ENCODE measurements around the gene STIP1. TPM values are rescaled to one million over a fixed set of nuclear protein-coding genes. Genes with fewer than 3 reads are reported as not detected.
A peak's percentile ranks its signal among the peaks of the same experiment; 100 is the strongest.

The STIP1 gene
- total and polyA plus RNA-seq, 2 of the 4 experiments (the other 2 are of a cell fraction): 201 to 489 TPM

- H3K4me2 ChIP-seq (ENCODE audit: low read depth, low read length): peak overlapping the region; percentile 38; the same call in 1 of the 2 replicates
- H3K9ac ChIP-seq (ENCODE audit: low read depth, low read length): no peak overlapping the region
- H4K8ac ChIP-seq (ENCODE audit: low read depth in 2 of 2, low read length in 2 of 2): peak overlapping the region in 1 of 2 experiments; percentile 61; a peak in 1 of 4 replicates
- dilution Hi-C loops (cut with HindIII; ENCODE audit: low sequenced_read_pairs, unreplicated experiment) (no loop called here), intact Hi-C loops (cut with micrococcal nuclease) (loop anchor here (2.0 kb wide), 1 partner anchor 384 kb away; the partner anchor contains the start of gene ZFTA), in situ Hi-C loops (cut with MboI; ENCODE audit: low sequenced_read_pairs) (no loop called here)
- ATAC-seq (ENCODE audit: low read depth): peak; percentile 97
- WGBS, 2 experiments (ENCODE audit: extremely low coverage in 2 of 2, insufficient read length in 1 of 2): 95% methylated on average over 3 of the region's 23 CpGs; no CpG with 5 or more reads in 1 of the 2 experiments
- BruUV-seq (replicated peaks): no TSS peak
- peak; percentile 20 for DNase-seq
- no peak overlapping the region for H3K27ac ChIP-seq (ENCODE audit: insufficient read depth, low read length)
- no peak overlapping the region for H4K5ac ChIP-seq (ENCODE audit: low read depth, low read length)
- no peaks in the 10 kb centered on the region for H3K27me3 ChIP-seq (ENCODE audit: control insufficient read depth, insufficient read depth, low read length)
- H3K9me1 ChIP-seq (ENCODE audit: insufficient read depth, low read length): no peaks in the 10 kb centered on the region
- no peak overlapping the region for H4K91ac ChIP-seq (ENCODE audit: insufficient read depth, low read depth, low read length)
- H2BK20ac ChIP-seq (ENCODE audit: low read depth, low read length): no peak overlapping the region
- no peaks in the 10 kb centered on the region for H3K9me3 ChIP-seq (ENCODE audit: control insufficient read depth, insufficient read depth, low read length)
- peak overlapping the region; percentile 92 for H2AFZ ChIP-seq (replicated peaks; ENCODE audit: low read length, poor library complexity)
- no peak overlapping the region for H3K4me3 ChIP-seq (ENCODE audit: insufficient read depth, low read depth, low read length)
- H2BK120ac ChIP-seq (ENCODE audit: low read depth, low read length): no peak overlapping the region
- no peak overlapping the region; the same call in 1 of the 2 replicates for H3K4ac ChIP-seq (ENCODE audit: low read depth, low read length)
- POLR2A ChIA-PET (ENCODE audit: unreplicated experiment): interaction anchor here (0.7 kb wide), 1 partner anchor 157 kb away, joined by 3 read pairs; no protein-coding TSS in a partner anchor
- H2AK9ac ChIP-seq (replicated peaks; ENCODE audit: low read depth, low read length, poor library complexity): peak overlapping the region; percentile 85
- H2AK5ac ChIP-seq (ENCODE audit: low read depth, low read length): peak overlapping the region; percentile 63; the same call in 1 of the 2 replicates
- no peak overlapping the region for H3K56ac ChIP-seq (ENCODE audit: extremely low read depth, insufficient read depth, low read length)
- no peak overlapping the region for H3K14ac ChIP-seq (replicated peaks; ENCODE audit: low read depth, low read length)
- no peak overlapping the region for H2BK15ac ChIP-seq (ENCODE audit: low read depth, low read length)
- no peaks in the 10 kb centered on the region; the same call in 1 of the 2 replicates for H3K4me1 ChIP-seq (ENCODE audit: control insufficient read depth, insufficient read depth, low read length)
- no peaks in the 10 kb centered on the region for H3K36me3 ChIP-seq (ENCODE audit: control insufficient read depth, insufficient read depth, low read length)
- CTCF ChIA-PET: interaction anchor here (1.3 kb wide), 1 partner anchor 117 kb away, joined by 3 read pairs; no protein-coding TSS in a partner anchor
- peaks cover 12% of the 10 kb centered on the region; the same call in 1 of the 2 replicates for H4K20me1 ChIP-seq (ENCODE audit: insufficient read depth, low read length)
- H3K18ac ChIP-seq (ENCODE audit: low read depth, low read length): no peak overlapping the region
- H3K23ac ChIP-seq (ENCODE audit: low read depth, low read length): no peak overlapping the region
- H3K79me1 ChIP-seq (ENCODE audit: low read depth in 1 of 2, low read length in 2 of 2): peaks cover 3 to 5% of the 10 kb centered on the region in 2 experiments; a peak in 2 of 4 replicates
- no peak overlapping the region for H2BK5ac ChIP-seq (ENCODE audit: low read depth, low read length, poor library complexity, severe bottlenecking)
- TF ChIP-seq BHLHE40 (IDR thresholded peaks at IDR 0.05; ENCODE audit: low read depth, low read length) (no peak), CTCF (conservative IDR thresholded peaks at IDR 0.05; ENCODE audit: low read depth, low read length) (peak; percentile 94), RFX5 (IDR thresholded peaks at IDR 0.05; ENCODE audit: low read depth, low read length) (no peak), FOS (IDR thresholded peaks at IDR 0.05; ENCODE audit: low read depth, low read length) (no peak), MAFK (IDR thresholded peaks at IDR 0.05; ENCODE audit: low read depth, low read length) (no peak), RCOR1 (IDR thresholded peaks at IDR 0.05; ENCODE audit: insufficient replicate concordance, low read length) (no peak), CHD1 (IDR thresholded peaks at IDR 0.05; ENCODE audit: low read depth, low read length) (no peak), SMC3 (IDR thresholded peaks at IDR 0.05; ENCODE audit: low read depth, low read length) (peak; percentile 82), POLR2A (IDR thresholded peaks at IDR 0.05; ENCODE audit: low read depth, low read length) (no peak), MAZ (IDR thresholded peaks at IDR 0.05; ENCODE audit: borderline replicate concordance, low read depth, low read length) (peak; percentile 36; the same call in 1 of the 2 replicates), MXI1 (IDR thresholded peaks at IDR 0.05; ENCODE audit: borderline replicate concordance, low read depth, low read length) (no peak), USF2 (IDR thresholded peaks at IDR 0.05; ENCODE audit: low read depth, low read length) (no peak)
- TF ChIP-seq, protein P1, sequence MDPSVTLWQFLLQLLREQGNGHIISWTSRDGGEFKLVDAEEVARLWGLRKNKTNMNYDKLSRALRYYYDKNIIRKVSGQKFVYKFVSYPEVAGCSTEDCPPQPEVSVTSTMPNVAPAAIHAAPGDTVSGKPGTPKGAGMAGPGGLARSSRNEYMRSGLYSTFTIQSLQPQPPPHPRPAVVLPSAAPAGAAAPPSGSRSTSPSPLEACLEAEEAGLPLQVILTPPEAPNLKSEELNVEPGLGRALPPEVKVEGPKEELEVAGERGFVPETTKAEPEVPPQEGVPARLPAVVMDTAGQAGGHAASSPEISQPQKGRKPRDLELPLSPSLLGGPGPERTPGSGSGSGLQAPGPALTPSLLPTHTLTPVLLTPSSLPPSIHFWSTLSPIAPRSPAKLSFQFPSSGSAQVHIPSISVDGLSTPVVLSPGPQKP (IDR thresholded peaks at IDR 0.05; ENCODE audit: borderline replicate concordance, low read depth, low read length): no peak
Observed at GRCh38 chr11:64152841-64153691, 32.9 kb upstream of the STIP1 start.
